Body of pancreas (tissue), 4 donors: ENCODE data around the gene LTBR. TPM values are rescaled to one million over a fixed set of nuclear protein-coding genes. Genes with fewer than 3 reads are reported as not detected.
A peak's percentile ranks its signal among the peaks of the same experiment; 100 is the strongest.

Experiments
- ATAC-seq: fragments of 150-250 bp; one replicate; pipeline ENCODE4 v1.9.1; 2016
- DNase-seq, 4 donors: peaks; one replicate each; pipeline ENCODE4 v3.0.0-alpha.2; 2019
- H3K27ac ChIP-seq, 4 donors: fragments of 200-600 bp; sonication (generic); 1 replicate in 3 of 4; 2 replicates in 1 of 4; pipeline versions ENCODE4 v1.5.1 to v1.6.1; 2016 to 2019; ENCODE audit warnings: mild to moderate bottlenecking in 1 of 4, mixed read lengths in 1 of 4, moderate library complexity in 1 of 4
- H3K27me3 ChIP-seq, 2 donors: fragments of 200-600 bp; sonication (generic); one replicate each; pipeline ENCODE4 v1.6.0; 2016; ENCODE audit warnings: mild to moderate bottlenecking in 1 of 2
- H3K36me3 ChIP-seq, 2 donors: fragments of 200-600 bp; sonication (generic); replicated peaks in 1 of 2; 2 replicates each; pipeline ENCODE4 v1.5.1; 2016; ENCODE audit warnings: low read depth in 2 of 2; ENCODE audit not compliant: insufficient read depth in 1 of 2
- H3K4me1 ChIP-seq: fragments of 200-600 bp; sonication (generic); one replicate; pipeline ENCODE4 v1.6.0; 2016
- H3K4me3 ChIP-seq, 2 donors: fragments of 200-600 bp; sonication (generic); 1 replicate in 1 of 2; 2 replicates in 1 of 2; pipeline ENCODE4 v1.5.1; 2016 to 2019
- H3K9me3 ChIP-seq, 3 donors: fragments of 200-600 bp; sonication (generic); 1 replicate in 2 of 3; 2 replicates in 1 of 3; pipeline ENCODE4 v1.5.1; 2016
- POLR2A ChIP-seq, 3 donors: fragments of 450-650 bp; IDR thresholded peaks; one replicate each; pipeline ENCODE4 v1.6.1; 2016; ENCODE audit warnings: antibody characterized with exemption in 3 of 3, mild to moderate bottlenecking in 2 of 3
- WGBS, 2 donors: methylation state at CpG; one replicate each; pipeline ENCODE4 v1.1.5; 2017; 5-methylcytosine and 5-hydroxymethylcytosine counted together
- intact Hi-C: fragments of 100-400 bp; cut with DNase I; formaldehyde crosslinking; loops from one replicate; pipeline ENCODE4 v1.15.1; 2023
- total RNA-seq, 2 donors: library from RNA; depleted of rRNA; stranded (reverse); fragments of >200 nt; gene quantifications; one replicate each; pipeline ENCODE4 v1.1.0, GENCODE V29; 2016
- TF ChIP-seq, protein P1 (sequence below), 7 experiments: fragments of 450-650 bp in 4 of 7; fragments of 200-600 bp in 3 of 7; sonication (generic) in 3 of 7; IDR thresholded peaks; one replicate each; pipeline ENCODE4 v1.5.1; 2016 to 2019; ENCODE audit warnings: antibody characterized with exemption in 7 of 7

LTBR gene
- 100 to 1,000 TPM; 111 to 173 TPM for total RNA-seq

DNA sequence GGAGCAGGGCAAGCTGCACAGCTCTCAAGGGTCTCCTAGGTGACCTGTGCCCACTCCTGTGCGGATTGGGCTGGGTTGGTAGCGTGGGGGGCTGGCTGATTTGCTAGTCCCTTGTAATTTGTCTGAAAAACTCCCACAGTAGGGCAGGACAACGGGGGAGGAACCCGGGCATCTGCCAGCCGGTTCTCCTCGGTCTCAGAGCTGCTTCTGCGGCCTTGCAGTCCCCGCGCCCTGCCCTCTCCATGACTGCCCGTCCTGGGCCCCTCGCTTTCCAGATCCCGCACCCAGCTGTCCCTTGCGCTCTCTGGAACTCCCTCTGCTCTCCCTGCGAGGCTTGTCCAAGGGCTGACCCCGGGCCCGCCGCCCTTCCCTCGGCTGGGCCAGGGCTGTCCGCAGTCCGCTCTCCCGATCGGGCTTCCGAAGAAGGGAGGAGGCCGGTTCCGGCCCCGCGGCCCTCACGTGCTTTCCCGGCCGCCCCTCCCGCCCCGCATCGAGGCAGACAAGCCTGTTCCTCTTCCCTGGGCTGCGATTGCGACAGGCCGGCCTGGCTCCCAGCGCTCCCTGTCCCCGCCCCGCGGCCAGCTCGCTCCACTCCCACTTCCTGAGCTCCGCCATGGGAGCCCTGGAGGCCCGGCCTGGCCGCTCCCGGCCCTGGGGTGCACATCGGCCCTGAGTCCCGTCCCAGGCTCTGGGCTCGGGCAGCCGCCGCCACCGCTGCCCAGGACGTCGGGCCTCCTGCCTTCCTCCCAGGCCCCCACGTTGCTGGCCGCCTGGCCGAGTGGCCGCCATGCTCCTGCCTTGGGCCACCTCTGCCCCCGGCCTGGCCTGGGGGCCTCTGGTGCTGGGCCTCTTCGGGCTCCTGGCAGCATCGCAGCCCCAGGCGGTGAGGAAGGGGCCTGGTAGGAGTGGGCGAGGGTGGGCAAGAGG, at the start of gene LTBR:
TSS of gene LTBR (plus strand) at position 591 of the 927 bp plus-strand sequence. CDS start at position 788, 197 bp downstream.
- intact Hi-C loops = no loop called here
- peak within 1 kb of the TSS; percentile 66 to 88 for H3K4me3 ChIP-seq
- peak within 1 kb of the TSS; percentile 80 to 95 (median 93) for H3K27ac ChIP-seq
- WGBS, 2 donors = 4 to 7% methylated on average over 11 to 50 of the region's 62 CpGs
- H3K4me1 ChIP-seq = peaks cover 45% of the 10 kb centered on the region
- H3K9me3 ChIP-seq = no peaks in the 10 kb centered on the region
- H3K36me3 ChIP-seq = peaks cover 10 to 13% of the 10 kb centered on the region in 2 donors
- H3K27me3 ChIP-seq = no peaks in the 10 kb centered on the region
- peak; percentile 97 for ATAC-seq
- TF ChIP-seq, protein P1, sequence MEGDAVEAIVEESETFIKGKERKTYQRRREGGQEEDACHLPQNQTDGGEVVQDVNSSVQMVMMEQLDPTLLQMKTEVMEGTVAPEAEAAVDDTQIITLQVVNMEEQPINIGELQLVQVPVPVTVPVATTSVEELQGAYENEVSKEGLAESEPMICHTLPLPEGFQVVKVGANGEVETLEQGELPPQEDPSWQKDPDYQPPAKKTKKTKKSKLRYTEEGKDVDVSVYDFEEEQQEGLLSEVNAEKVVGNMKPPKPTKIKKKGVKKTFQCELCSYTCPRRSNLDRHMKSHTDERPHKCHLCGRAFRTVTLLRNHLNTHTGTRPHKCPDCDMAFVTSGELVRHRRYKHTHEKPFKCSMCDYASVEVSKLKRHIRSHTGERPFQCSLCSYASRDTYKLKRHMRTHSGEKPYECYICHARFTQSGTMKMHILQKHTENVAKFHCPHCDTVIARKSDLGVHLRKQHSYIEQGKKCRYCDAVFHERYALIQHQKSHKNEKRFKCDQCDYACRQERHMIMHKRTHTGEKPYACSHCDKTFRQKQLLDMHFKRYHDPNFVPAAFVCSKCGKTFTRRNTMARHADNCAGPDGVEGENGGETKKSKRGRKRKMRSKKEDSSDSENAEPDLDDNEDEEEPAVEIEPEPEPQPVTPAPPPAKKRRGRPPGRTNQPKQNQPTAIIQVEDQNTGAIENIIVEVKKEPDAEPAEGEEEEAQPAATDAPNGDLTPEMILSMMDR (IDR thresholded peaks at IDR 0.05) = peak in 2 of 7 experiments; percentile 38 to 45
- TF ChIP-seq POLR2A (IDR thresholded peaks at IDR 0.05) = peak; percentile 73 to 89 (median 85)
- DNase-seq = peak; percentile 96 to 97 (median 96)

DNA sequence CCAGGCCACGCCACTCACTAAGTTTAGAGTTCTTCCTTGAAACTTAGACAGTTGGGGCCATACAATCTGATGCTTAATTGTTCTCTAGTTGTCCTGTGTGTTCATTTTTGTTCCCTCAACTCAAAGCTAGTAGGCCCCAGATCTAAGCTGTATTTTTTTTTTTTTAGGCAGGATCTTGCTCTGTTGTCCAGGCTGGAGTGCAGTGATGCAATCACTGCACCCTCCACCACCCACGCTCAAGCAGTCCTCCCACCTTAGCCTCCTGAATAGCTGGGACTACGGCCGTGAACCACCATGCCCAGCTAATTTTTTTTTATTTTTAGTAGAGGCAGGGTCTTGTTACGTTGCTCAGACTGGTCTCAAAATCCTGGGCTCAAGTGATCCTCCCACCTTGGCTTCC, 49.6 kb upstream of the LTBR start:
- Histone ChIP-seq H3K4me1 (peaks cover 62% of the 10 kb centered on the region), H3K27me3 (no peaks in the 10 kb centered on the region), H3K9me3 (no peaks in the 10 kb centered on the region), H3K36me3 (peaks cover 6 to 30% of the 10 kb centered on the region in 2 donors), H3K4me3 (no peak overlapping the region), H3K27ac (peak overlapping the region; percentile 89 to 99 (median 98))
- DNase-seq = no peak
- no peak for ATAC-seq
- intact Hi-C loops = no loop called here
- TF ChIP-seq, protein P1 (IDR thresholded peaks at IDR 0.05) = no peak
- TF ChIP-seq POLR2A (IDR thresholded peaks at IDR 0.05) = no peak
- 53 to 68% methylated on average over 5 of the region's 5 CpGs for WGBS, 2 donors

DNA sequence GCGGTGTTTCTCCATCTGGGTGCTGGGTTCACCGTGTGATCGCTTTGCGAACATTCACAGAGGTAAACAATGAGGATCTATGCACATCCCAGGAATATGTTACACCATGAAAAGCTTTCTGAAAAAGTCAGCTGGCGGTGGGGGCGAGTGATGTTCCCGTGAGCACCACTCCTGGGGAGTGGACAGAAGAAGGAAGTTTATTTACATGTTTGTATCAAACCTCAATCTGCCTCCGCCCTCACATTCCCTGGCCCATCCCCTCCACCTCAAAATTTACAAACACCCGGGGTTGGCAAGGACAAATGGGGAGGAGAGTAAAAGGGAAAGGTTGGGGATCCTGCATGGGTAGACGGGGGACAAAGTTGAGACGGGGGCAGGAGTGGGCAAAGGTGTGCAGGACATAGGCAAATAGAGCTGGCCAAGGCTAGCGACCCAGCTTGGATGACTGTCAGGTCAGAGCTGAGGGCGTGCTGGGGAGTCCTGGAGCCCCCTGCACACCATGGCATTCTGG, 49.0 kb upstream of the LTBR start:
- DNase-seq (peak; percentile 34 to 56 (median 36)), ATAC-seq (peak; percentile 10)
- no peak overlapping the region for H3K4me3 ChIP-seq
- 2 to 13% methylated on average over 9 to 13 of the region's 13 CpGs for WGBS, 2 donors
- no peaks in the 10 kb centered on the region for H3K9me3 ChIP-seq
- peaks cover 0 to 26% of the 10 kb centered on the region in 2 donors for H3K36me3 ChIP-seq
- no peak for TF ChIP-seq POLR2A (IDR thresholded peaks at IDR 0.05)
- TF ChIP-seq, protein P1 (IDR thresholded peaks at IDR 0.05) = no peak
- H3K27ac ChIP-seq = peak overlapping the region; percentile 89 to 99 (median 98)
- no peaks in the 10 kb centered on the region for H3K27me3 ChIP-seq
- intact Hi-C loops = no loop called here
- peaks cover 68% of the 10 kb centered on the region for H3K4me1 ChIP-seq

DNA sequence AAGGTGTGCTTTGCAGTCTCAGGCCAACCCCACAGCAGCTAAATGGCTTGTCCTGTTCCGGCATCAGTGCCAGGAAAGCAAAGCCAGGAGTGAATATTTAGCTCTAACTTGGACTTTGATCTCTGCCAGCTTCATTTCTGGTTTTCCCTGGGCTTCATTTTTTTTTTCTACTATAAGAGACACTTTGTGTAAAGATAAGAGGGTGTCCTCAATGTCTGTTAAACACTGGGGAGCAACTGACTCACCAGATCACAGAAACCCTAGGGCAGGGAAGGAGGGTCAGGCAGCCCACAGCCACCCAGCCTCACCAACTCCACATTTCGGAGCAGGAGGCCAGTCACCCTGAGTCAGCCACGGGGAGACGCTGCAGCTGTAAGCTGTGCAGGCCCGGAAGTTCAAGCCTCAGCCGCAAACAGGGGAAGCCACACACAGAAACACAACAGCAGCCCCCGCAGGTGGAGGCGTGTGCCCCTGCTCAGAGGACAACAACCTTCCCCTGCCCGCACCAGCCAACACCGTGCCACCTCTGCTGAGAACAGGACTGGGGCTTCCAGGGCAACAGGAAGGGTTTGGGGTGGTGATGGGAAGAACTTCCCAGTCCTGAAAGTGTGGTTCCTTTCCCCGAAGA, 48.4 kb upstream of the LTBR start:
- TF ChIP-seq, protein P1 (IDR thresholded peaks at IDR 0.05) = peak; percentile 21 to 71 (median 55)
- peak in 2 of 3 donors; percentile 53 to 57 for TF ChIP-seq POLR2A (IDR thresholded peaks at IDR 0.05)
- Histone ChIP-seq H3K27ac (peak overlapping the region; percentile 89 to 99 (median 98)), H3K4me1 (peaks cover 72% of the 10 kb centered on the region), H3K9me3 (no peaks in the 10 kb centered on the region), H3K4me3 (no peak overlapping the region), H3K27me3 (no peaks in the 10 kb centered on the region), H3K36me3 (peaks cover 0 to 22% of the 10 kb centered on the region in 2 donors)
- DNase-seq (peak; percentile 79 to 89 (median 84)), ATAC-seq (peak; percentile 66)
- intact Hi-C loops = no loop called here
- WGBS, 2 donors = 0% methylated on average over 4 to 11 of the region's 11 CpGs
